ENCODE data around the gene SP5. TPM values are rescaled to one million over a fixed set of nuclear protein-coding genes. Genes with fewer than 3 reads are reported as not detected.

Gene SP5
- total RNA-seq, 2 donors from 2014 or later = 60.3 to 103 TPM

- no peak overlapping the region for H3K4me3 Mint-ChIP-seq
- no peak for DNase-seq
- Histone ChIP-seq H3K9me3 (ENCODE audit: control insufficient read depth, low read length) (peaks cover 6% of the 10 kb centered on the region), H3K36me3 (ENCODE audit: control insufficient read depth, insufficient read depth, low read length) (no peaks in the 10 kb centered on the region), H3K4me1 (ENCODE audit: control insufficient read depth, insufficient read depth, low read length) (peaks cover 2% of the 10 kb centered on the region), H3K4me3 (ENCODE audit: low read length) (no peak overlapping the region), H3K9ac (ENCODE audit: extremely low read depth, low read length, poor library complexity, severe bottlenecking) (no peak overlapping the region), H3K27ac (ENCODE audit: low read depth, low read length) (no peak overlapping the region), H3K27me3 (ENCODE audit: control insufficient read depth, insufficient read depth, low read length, poor library complexity, severe bottlenecking) (no peaks in the 10 kb centered on the region)
- H3K27ac Mint-ChIP-seq = peak overlapping the region; percentile 11
- TF ChIP-seq CTCF (conservative IDR thresholded peaks at IDR 0.05) = no peak
- no peaks in the 10 kb centered on the region for H3K36me3 Mint-ChIP-seq (ENCODE audit: low read depth)
- peaks cover 47% of the 10 kb centered on the region for H3K4me1 Mint-ChIP-seq
- H3K27me3 Mint-ChIP-seq (ENCODE audit: insufficient read depth) = no peaks in the 10 kb centered on the region
- 28 to 34% methylated on average over 4 of the region's 4 CpGs for WGBS, 2 experiments (ENCODE audit: insufficient coverage in 1 of 2, insufficient read length in 1 of 2)
- peaks cover 4% of the 10 kb centered on the region for H3K9me3 Mint-ChIP-seq
Observed at GRCh38 chr2:170766693-170767092, 51.6 kb downstream of the SP5 start.

Other genes with a start within 250 kb of the SP5 start
- 10 to 100 TPM in 1 of 2 donors, 1 to 10 TPM in 1; 9.6 to 18.3 TPM for gene ERICH2, start 55.0 kb downstream of the SP5 start, total RNA-seq
- 10 to 100 TPM; 12.8 to 26.3 TPM for gene GAD1, start 101.5 kb downstream of the SP5 start, total RNA-seq
- 100 to 1,000 TPM in 1 of 2 donors, 10 to 100 TPM in 1; 90.9 to 104 TPM for gene GORASP2, start 213.9 kb downstream of the SP5 start, total RNA-seq

Measured in endodermal cell (in vitro differentiated cells).